B cell (primary cell): ENCODE measurements around the gene PHACTR3. TPM values are rescaled to one million over a fixed set of nuclear protein-coding genes. Genes with fewer than 3 reads are reported as not detected.
A peak's percentile ranks its signal among the peaks of the same experiment; 100 is the strongest.

Experiments
- ATAC-seq: fragments of 200-7000 bp; cut with Tn5 transposase; one replicate; pipeline ENCODE4 v1.10.0; 2021; ENCODE audit warnings: low read depth, mild to moderate bottlenecking, moderate number of reproducible peaks, moderate library complexity
- CTCF ChIA-PET: fragments of 350-600 bp; sonication (Branson Sonifier 250); formaldehyde crosslinking; loops from one replicate; lab custom pipeline; 2021; ENCODE audit warnings: antibody characterized with exemption, inconsistent platforms; lab: Charles Lee
- POLR2A ChIA-PET: fragments of 350-600 bp; sonication (Branson Sonifier 250); formaldehyde crosslinking; loops from one replicate; lab custom pipeline; 2021; ENCODE audit warnings: antibody characterized with exemption; lab: Charles Lee
- DNase-seq: peaks from one replicate; pipeline ENCODE4 v3.0.0; 2013
- H2AFZ ChIP-seq: 2 replicates; pipeline ENCODE4 v1.6.1; 2012; ENCODE audit warnings: mild to moderate bottlenecking, low read depth, low read length; ENCODE audit not compliant: insufficient read depth, poor library complexity, severe bottlenecking
- H3K27ac ChIP-seq, 2 donors: 1 replicate in 1 of 2; 2 replicates in 1 of 2; pipeline ENCODE4 v1.5.1; 2012 to 2013; ENCODE audit warnings: low read length in 2 of 2, mild to moderate bottlenecking in 2 of 2, moderate library complexity in 1 of 2
- H3K27me3 ChIP-seq, 4 experiments: fragments of 200-600 bp in 1 of 4; sonication (generic) in 1 of 4; replicated peaks in 1 of 4; 1 replicate in 2 of 4; 2 replicates in 2 of 4; pipeline versions ENCODE4 v1.6.1 to v1.7.0; 2013 to 2016; ENCODE audit warnings: low read length in 3 of 4, mild to moderate bottlenecking in 2 of 4, mixed read lengths in 1 of 4, moderate library complexity in 1 of 4; ENCODE audit not compliant: insufficient read depth in 4 of 4, control insufficient read depth in 3 of 4; ENCODE audit errors: control extremely low read depth in 1 of 4
- H3K36me3 ChIP-seq, 2 experiments: replicated peaks in 1 of 2; 1 replicate in 1 of 2; 2 replicates in 1 of 2; pipeline versions ENCODE4 v1.6.1 to v1.7.1; 2013; ENCODE audit warnings: low read length in 1 of 2; ENCODE audit not compliant: insufficient read depth in 2 of 2, control insufficient read depth in 1 of 2; ENCODE audit errors: control extremely low read depth in 1 of 2, extremely low read depth in 1 of 2
- H3K4me1 ChIP-seq, 2 donors: fragments of 200-600 bp in 1 of 2; sonication (generic) in 1 of 2; 1 replicate in 1 of 2; 2 replicates in 1 of 2; pipeline versions ENCODE4 v1.5.1 to v1.6.1; 2013 to 2017; ENCODE audit warnings: low read length in 2 of 2; ENCODE audit not compliant: control insufficient read depth in 2 of 2, insufficient read depth in 2 of 2
- H3K4me2 ChIP-seq: replicated peaks from 2 replicates; pipeline ENCODE3; 2012; ENCODE audit warnings: mild to moderate bottlenecking, low read depth, low read length; ENCODE audit not compliant: poor library complexity, severe bottlenecking
- H3K4me3 ChIP-seq, 5 experiments: fragments of 200-600 bp in 1 of 5; sonication (generic) in 1 of 5; 1 replicate in 3 of 5; 2 replicates in 2 of 5; pipeline versions ENCODE4 v1.5.1 to v1.7.0; 2011 to 2016; ENCODE audit warnings: low read length in 4 of 5, mild to moderate bottlenecking in 4 of 5, low read depth in 2 of 5, control low read depth in 1 of 5, moderate library complexity in 1 of 5; ENCODE audit not compliant: insufficient read depth in 1 of 5; ENCODE audit errors: control extremely low read depth in 1 of 5, extremely low read depth in 1 of 5
- H3K79me2 ChIP-seq: fragments of 200-600 bp; sonication (generic); one replicate; pipeline ENCODE4 v1.6.0; 2016; ENCODE audit warnings: low read length; ENCODE audit not compliant: control insufficient read depth, insufficient read depth
- H3K9ac ChIP-seq: fragments of 200-600 bp; sonication (generic); 2 replicates; pipeline ENCODE4 v1.6.1; 2017; ENCODE audit warnings: mild to moderate bottlenecking, low read length, moderate library complexity
- H3K9me3 ChIP-seq, 3 donors: one replicate each; pipeline versions ENCODE4 v1.6.1 to v1.7.1; 2013; ENCODE audit warnings: low read length in 2 of 3; ENCODE audit not compliant: control insufficient read depth in 2 of 3, insufficient read depth in 1 of 3; ENCODE audit errors: control extremely low read depth in 1 of 3
- H4K20me1 ChIP-seq: 2 replicates; pipeline ENCODE4 v1.6.0; 2012; ENCODE audit warnings: mild to moderate bottlenecking, low read length; ENCODE audit not compliant: insufficient read depth, control insufficient read depth, poor library complexity, severe bottlenecking
- H3K27ac Mint-ChIP-seq: one replicate; pipeline ENCODE4 v1.8.0; 2021; ENCODE audit warnings: mixed read lengths
- H3K27me3 Mint-ChIP-seq: one replicate; pipeline ENCODE4 v1.8.0; 2021; ENCODE audit warnings: mixed read lengths
- H3K4me1 Mint-ChIP-seq: one replicate; pipeline ENCODE4 v1.8.0; 2021; ENCODE audit warnings: mixed read lengths
- H3K4me3 Mint-ChIP-seq: one replicate; pipeline ENCODE4 v1.8.0; 2021; ENCODE audit warnings: mixed read lengths
- H3K9me3 Mint-ChIP-seq: one replicate; pipeline ENCODE4 v1.8.0; 2022; ENCODE audit warnings: mixed read lengths; ENCODE audit not compliant: insufficient read depth
- EZH2 ChIP-seq: IDR thresholded peaks from 2 replicates; pipeline ENCODE4 v1.6.1; 2012; ENCODE audit warnings: borderline replicate concordance, low read depth, mild to moderate bottlenecking, moderate library complexity, low read length; ENCODE audit not compliant: insufficient read depth, poor library complexity, severe bottlenecking
- WGBS: methylation state at CpG from one replicate; pipeline ENCODE4 v1.1.5; 2013; ENCODE audit warnings: missing lambda C conversion rate; ENCODE audit not compliant: insufficient coverage; 5-methylcytosine and 5-hydroxymethylcytosine counted together
- intact Hi-C: fragments of 100-400 bp; cut with micrococcal nuclease; formaldehyde crosslinking; loops from one replicate; pipeline ENCODE4 v1.10.0; 2022
- polyA plus RNA-seq: library from polyadenylated mRNA; depleted of rRNA; stranded (reverse); fragments of >200 nt; gene quantifications from 2 replicates; pipeline ENCODE4 v1.2.3, GENCODE V29; 2012
- total RNA-seq, 2 donors: library from RNA; stranded (reverse); fragments of 120-200 nt in 1 of 2; gene quantifications; 1 replicate in 1 of 2; 2 replicates in 1 of 2; pipeline versions ENCODE4 v1.2.3 to v1.2.4, GENCODE V29; 2013 to 2022
- TF ChIP-seq, protein P1 (sequence below): fragments of 200-600 bp; IDR thresholded peaks from one replicate; pipeline ENCODE4 v1.8.0; 2022; ENCODE audit warnings: antibody characterized with exemption, mild to moderate bottlenecking

Gene PHACTR3
- total and polyA plus RNA-seq, 2 donors (not counting 1 experiment from before 2014, with no cell fraction given): not detected

DNA sequence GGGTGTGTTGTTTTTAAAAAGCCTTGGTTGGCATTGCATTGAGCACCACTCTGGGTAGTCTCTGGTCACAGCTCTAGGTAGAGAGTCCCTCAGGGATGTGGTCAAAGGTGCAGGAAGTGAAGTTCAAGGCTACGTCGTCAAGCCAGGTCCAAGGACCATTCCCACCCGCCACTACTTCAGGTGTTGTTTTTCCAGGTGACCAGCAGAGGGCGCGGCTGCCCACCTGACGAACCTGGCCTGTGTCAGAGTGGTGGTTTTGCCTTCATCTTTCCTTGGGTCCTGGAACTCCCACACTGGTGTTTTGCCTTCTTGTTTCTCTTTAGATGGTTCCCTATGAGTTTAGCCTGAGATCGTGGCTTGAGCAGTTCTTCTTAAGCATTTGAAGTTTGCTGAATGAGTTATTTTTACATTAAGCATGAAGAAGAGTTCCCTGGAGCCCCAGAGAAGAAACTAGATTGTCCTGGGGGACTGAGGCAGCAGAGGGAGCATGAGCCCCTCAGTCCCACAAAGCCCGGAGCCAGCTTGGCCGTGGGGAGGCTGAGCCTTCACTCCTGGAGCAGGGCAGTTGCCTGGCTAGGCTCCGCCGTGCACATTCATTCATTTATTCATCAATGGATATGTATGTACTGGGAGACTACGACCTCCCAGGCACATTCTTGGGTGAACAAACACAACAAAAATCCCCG, 5.6 kb upstream of the PHACTR3 start:
- CTCF ChIA-PET: interaction anchor here (0.7 to 2.2 kb wide), 4 partner anchors 10 to 28 kb away, joined by 3 to 7 read pairs (median 4); no protein-coding TSS in a partner anchor
- intact Hi-C loops: no loop called here

DNA sequence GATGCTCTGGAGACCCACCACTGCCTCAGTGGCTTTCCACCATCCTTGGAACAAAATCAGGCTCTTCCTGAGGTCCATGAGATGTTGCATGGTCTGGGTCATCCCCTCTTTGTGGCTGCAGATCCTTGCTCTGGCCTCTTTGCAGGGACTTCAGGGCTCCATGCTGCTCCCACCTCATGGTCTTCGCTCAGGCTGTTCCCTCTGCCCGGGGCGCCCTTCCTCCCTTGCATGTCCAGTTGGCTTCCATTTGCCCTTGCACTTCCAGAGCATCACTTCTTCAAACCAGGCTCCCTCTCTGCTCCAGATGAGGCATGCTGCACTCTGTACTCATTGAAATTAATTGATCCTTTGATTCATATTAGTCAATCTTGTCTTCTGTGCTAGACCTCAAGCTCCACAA, 4.4 kb upstream of the PHACTR3 start:
- Histone ChIP-seq H3K36me3 (no peaks in the 10 kb centered on the region), H3K9ac (no peak overlapping the region), H4K20me1 (no peaks in the 10 kb centered on the region), H3K4me2 (no peak overlapping the region), H2AFZ (no peak overlapping the region), H3K27me3 (peaks cover 0 to 23% (median 3%) of the 10 kb centered on the region in 4 experiments), H3K4me1 (no peaks in the 10 kb centered on the region), H3K27ac (no peak overlapping the region), H3K79me2 (no peaks in the 10 kb centered on the region), H3K4me3 (no peak overlapping the region), H3K9me3 (peaks cover 0 to 4% (median 0%) of the 10 kb centered on the region in 3 donors)
- H3K9me3 Mint-ChIP-seq: no peaks in the 10 kb centered on the region
- ChIA-PET CTCF (interaction anchor here (2.2 kb wide), 1 partner anchor 9 kb away, joined by 7 read pairs; no protein-coding TSS in a partner anchor), POLR2A (no interaction called here)
- intact Hi-C loops: no loop called here
- 100% methylated on average over 1 of the region's 3 CpGs for WGBS
- no peak for DNase-seq
- H3K4me3 Mint-ChIP-seq: no peak overlapping the region
- peaks cover 47% of the 10 kb centered on the region for H3K27me3 Mint-ChIP-seq
- H3K27ac Mint-ChIP-seq: no peak overlapping the region
- H3K4me1 Mint-ChIP-seq: peaks cover 1% of the 10 kb centered on the region
- no peak for ATAC-seq
- TF ChIP-seq, protein P1, sequence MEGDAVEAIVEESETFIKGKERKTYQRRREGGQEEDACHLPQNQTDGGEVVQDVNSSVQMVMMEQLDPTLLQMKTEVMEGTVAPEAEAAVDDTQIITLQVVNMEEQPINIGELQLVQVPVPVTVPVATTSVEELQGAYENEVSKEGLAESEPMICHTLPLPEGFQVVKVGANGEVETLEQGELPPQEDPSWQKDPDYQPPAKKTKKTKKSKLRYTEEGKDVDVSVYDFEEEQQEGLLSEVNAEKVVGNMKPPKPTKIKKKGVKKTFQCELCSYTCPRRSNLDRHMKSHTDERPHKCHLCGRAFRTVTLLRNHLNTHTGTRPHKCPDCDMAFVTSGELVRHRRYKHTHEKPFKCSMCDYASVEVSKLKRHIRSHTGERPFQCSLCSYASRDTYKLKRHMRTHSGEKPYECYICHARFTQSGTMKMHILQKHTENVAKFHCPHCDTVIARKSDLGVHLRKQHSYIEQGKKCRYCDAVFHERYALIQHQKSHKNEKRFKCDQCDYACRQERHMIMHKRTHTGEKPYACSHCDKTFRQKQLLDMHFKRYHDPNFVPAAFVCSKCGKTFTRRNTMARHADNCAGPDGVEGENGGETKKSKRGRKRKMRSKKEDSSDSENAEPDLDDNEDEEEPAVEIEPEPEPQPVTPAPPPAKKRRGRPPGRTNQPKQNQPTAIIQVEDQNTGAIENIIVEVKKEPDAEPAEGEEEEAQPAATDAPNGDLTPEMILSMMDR: no peak
- no peak for TF ChIP-seq EZH2

More for the DNA sequence above, 5.6 kb upstream of the PHACTR3 start:
- Mint-ChIP-seq H3K27me3 (peaks cover 47% of the 10 kb centered on the region), H3K4me3 (no peak overlapping the region), H3K27ac (no peak overlapping the region), H3K9me3 (no peaks in the 10 kb centered on the region), H3K4me1 (no peaks in the 10 kb centered on the region)
- Histone ChIP-seq H3K4me1 (no peaks in the 10 kb centered on the region), H3K36me3 (no peaks in the 10 kb centered on the region), H3K79me2 (no peaks in the 10 kb centered on the region), H3K9ac (no peak overlapping the region), H3K4me2 (no peak overlapping the region), H2AFZ (no peak overlapping the region), H3K27me3 (peaks cover 0 to 20% (median 3%) of the 10 kb centered on the region in 4 experiments), H3K9me3 (peaks cover 0 to 4% (median 0%) of the 10 kb centered on the region in 3 donors), H3K4me3 (no peak overlapping the region), H4K20me1 (no peaks in the 10 kb centered on the region), H3K27ac (no peak overlapping the region)
- TF ChIP-seq, protein P1: peak; percentile 78
- no peak for TF ChIP-seq EZH2
- 5% methylated on average over 4 of the region's 13 CpGs for WGBS
- peak; percentile 31 for ATAC-seq
- POLR2A ChIA-PET: no interaction called here
- DNase-seq: peak; percentile 31
